ENCODE results near the gene GRAMD4.

The GRAMD4 gene

GRCh38 chr22:46672731-46673130 is 52.5 kb downstream of the GRAMD4 start:
- no peak overlapping the region for H3K4me3 ChIP-seq (ENCODE audit: low read depth, low read length, poor library complexity, severe bottlenecking)
- H3K27ac ChIP-seq (ENCODE audit: low read depth, low read length, poor library complexity, severe bottlenecking), result peak overlapping the region; percentile 70
- H3F3A ChIP-seq (ENCODE audit: insufficient read depth, low read length), result no peaks in the 10 kb centered on the region
- no peaks in the 10 kb centered on the region for H3K9me3 ChIP-seq (ENCODE audit: low read length)
- no peak overlapping the region for H2AFZ ChIP-seq (ENCODE audit: low read length)
- peak overlapping the region; percentile 42 for H3K4me2 ChIP-seq (ENCODE audit: low read length)
- H3K9me2 ChIP-seq (ENCODE audit: low read depth, low read length), result no peaks in the 10 kb centered on the region
- H3K9ac ChIP-seq (ENCODE audit: low read length), result peak overlapping the region; percentile 13; the same call in 1 of the 2 replicates
- TF ChIP-seq EZH2 (IDR thresholded peaks at IDR 0.05; ENCODE audit: borderline replicate concordance, low read length) (no peak), CTCF (IDR thresholded peaks at IDR 0.05; ENCODE audit: low read length) (no peak)
- H3K4me1 ChIP-seq (ENCODE audit: insufficient read depth, low read length, severe bottlenecking), result peaks cover 38% of the 10 kb centered on the region
- no peaks in the 10 kb centered on the region for H3K79me2 ChIP-seq (ENCODE audit: insufficient read depth, low read length)
- no peaks in the 10 kb centered on the region for H3K27me3 ChIP-seq (ENCODE audit: insufficient read depth, low read length)
- H4K20me1 ChIP-seq (ENCODE audit: insufficient read depth, low read length), result no peaks in the 10 kb centered on the region
- H3K36me3 ChIP-seq (ENCODE audit: insufficient read depth, low read length), result no peaks in the 10 kb centered on the region

GRCh38 chr22:46673205-46673604 is 53.0 kb downstream of the GRAMD4 start:
- Histone ChIP-seq H3F3A (ENCODE audit: insufficient read depth, low read length) (no peaks in the 10 kb centered on the region), H2AFZ (ENCODE audit: low read length) (no peak overlapping the region), H4K20me1 (ENCODE audit: insufficient read depth, low read length) (no peaks in the 10 kb centered on the region), H3K36me3 (ENCODE audit: insufficient read depth, low read length) (no peaks in the 10 kb centered on the region), H3K4me3 (ENCODE audit: low read depth, low read length, poor library complexity, severe bottlenecking) (no peak overlapping the region), H3K9me3 (ENCODE audit: low read length) (no peaks in the 10 kb centered on the region), H3K4me2 (ENCODE audit: low read length) (peak overlapping the region; percentile 64), H3K27ac (ENCODE audit: low read depth, low read length, poor library complexity, severe bottlenecking) (peak overlapping the region; percentile 70), H3K9ac (ENCODE audit: low read length) (peak overlapping the region; percentile 13; the same call in 1 of the 2 replicates), H3K27me3 (ENCODE audit: insufficient read depth, low read length) (no peaks in the 10 kb centered on the region), H3K4me1 (ENCODE audit: insufficient read depth, low read length, severe bottlenecking) (peaks cover 38% of the 10 kb centered on the region), H3K79me2 (ENCODE audit: insufficient read depth, low read length) (no peaks in the 10 kb centered on the region), H3K9me2 (ENCODE audit: low read depth, low read length) (no peaks in the 10 kb centered on the region)
- TF ChIP-seq CTCF (IDR thresholded peaks at IDR 0.05; ENCODE audit: low read length), result no peak
- TF ChIP-seq EZH2 (IDR thresholded peaks at IDR 0.05; ENCODE audit: borderline replicate concordance, low read length), result no peak

GRCh38 chr22:46673662-46674236 is 53.6 kb downstream of the GRAMD4 start:
- Histone ChIP-seq H3K27me3 (ENCODE audit: insufficient read depth, low read length) (no peaks in the 10 kb centered on the region), H3K9me3 (ENCODE audit: low read length) (no peaks in the 10 kb centered on the region), H3K27ac (ENCODE audit: low read depth, low read length, poor library complexity, severe bottlenecking) (peak overlapping the region; percentile 70), H3K4me3 (ENCODE audit: low read depth, low read length, poor library complexity, severe bottlenecking) (peak overlapping the region; percentile 55), H3K36me3 (ENCODE audit: insufficient read depth, low read length) (no peaks in the 10 kb centered on the region), H3K79me2 (ENCODE audit: insufficient read depth, low read length) (no peaks in the 10 kb centered on the region), H3K9me2 (ENCODE audit: low read depth, low read length) (no peaks in the 10 kb centered on the region), H3K4me2 (ENCODE audit: low read length) (peak overlapping the region; percentile 64), H3K9ac (ENCODE audit: low read length) (peak overlapping the region; percentile 37; the same call in 1 of the 2 replicates), H4K20me1 (ENCODE audit: insufficient read depth, low read length) (no peaks in the 10 kb centered on the region), H2AFZ (ENCODE audit: low read length) (no peak overlapping the region), H3K4me1 (ENCODE audit: insufficient read depth, low read length, severe bottlenecking) (peaks cover 38% of the 10 kb centered on the region), H3F3A (ENCODE audit: insufficient read depth, low read length) (no peaks in the 10 kb centered on the region)
- TF ChIP-seq CTCF (IDR thresholded peaks at IDR 0.05; ENCODE audit: low read length) (no peak; the same call in 1 of the 2 replicates), EZH2 (IDR thresholded peaks at IDR 0.05; ENCODE audit: borderline replicate concordance, low read length) (no peak)

All from OCI-LY1 (cell line).